Stimulated activated CD8-positive, alpha-beta memory T cell treated with anti-CD3 and anti-CD28 coated beads, Interleukin-7, amount 100 ng/mL, for 24 hours (primary cell): ENCODE measurements around the gene YKT6.

Source experiments
- DNase-seq: peaks from one replicate; pipeline ENCODE4 v3.0.0-alpha.2; 2020; ENCODE audit warnings: low read depth

YKT6 gene

GRCh38 chr7:44219371-44220045 lies 18.7 kb downstream of the YKT6 start:
- no peak for DNase-seq

GRCh38 chr7:44220046-44220357 lies 19.2 kb downstream of the YKT6 start:
- DNase-seq: no peak

GRCh38 chr7:44220358-44221112 lies 19.8 kb downstream of the YKT6 start:
- DNase-seq: no peak

GRCh38 chr7:44221231-44221791 lies 20.5 kb downstream of the YKT6 start:
- no peak for DNase-seq

GRCh38 chr7:44222074-44222473 lies 21.3 kb downstream of the YKT6 start:
- no peak for DNase-seq

GRCh38 chr7:44222776-44223261 lies 22.0 kb downstream of the YKT6 start:
- DNase-seq: no peak

- DNase-seq: no peak
Observed at GRCh38 chr7:44223362-44224079, 22.7 kb downstream of the YKT6 start.

GRCh38 chr7:44224080-44224973 lies 23.5 kb downstream of the YKT6 start:
- no peak for DNase-seq

GRCh38 chr7:44224974-44225565 lies 24.3 kb downstream of the YKT6 start:
- no peak for DNase-seq

- DNase-seq: no peak
Observed at GRCh38 chr7:44225566-44226395, 25.0 kb downstream of the YKT6 start.

- no peak for DNase-seq
Observed at GRCh38 chr7:44226396-44226753, 25.6 kb downstream of the YKT6 start.

- no peak for DNase-seq
Observed at GRCh38 chr7:44227911-44228310, 27.1 kb downstream of the YKT6 start.

GRCh38 chr7:44228571-44229350 lies 28.0 kb downstream of the YKT6 start:
- no peak for DNase-seq

- no peak for DNase-seq
Observed at GRCh38 chr7:44229546-44230105, 28.8 kb downstream of the YKT6 start.

GRCh38 chr7:44230286-44230685 lies 29.5 kb downstream of the YKT6 start:
- no peak for DNase-seq

GRCh38 chr7:44231088-44231487 lies 30.3 kb downstream of the YKT6 start:
- DNase-seq: no peak

GRCh38 chr7:44232396-44232795 lies 31.6 kb downstream of the YKT6 start:
- DNase-seq: no peak

- no peak for DNase-seq
Observed at GRCh38 chr7:44232901-44233715, 32.3 kb downstream of the YKT6 start.
